BE2C (cell line): Measurements from ENCODE around the gene CUL9.

Source experiments
- DNase-seq: peaks from one replicate; pipeline ENCODE4 v3.0.0-alpha.2; 2020
- H3K27me3 ChIP-seq: fragments of 250-450 bp; sonication (Bioruptor Pico); 2 replicates; pipeline ENCODE4 v1.5.1; 2020; ENCODE audit warnings: mild to moderate bottlenecking
- H3K36me3 ChIP-seq: fragments of 250-450 bp; sonication (Bioruptor Pico); 2 replicates; pipeline ENCODE4 v1.5.1; 2020; ENCODE audit warnings: mild to moderate bottlenecking
- H3K4me1 ChIP-seq: fragments of 250-450 bp; sonication (Bioruptor Pico); 2 replicates; pipeline ENCODE4 v1.5.1; 2020
- H3K4me3 ChIP-seq: 2 replicates; pipeline ENCODE4 v1.5.1; 2011; ENCODE audit warnings: low read depth, low read length
- H3K9me3 ChIP-seq: fragments of 250-450 bp; sonication (Bioruptor Pico); 2 replicates; pipeline ENCODE4 v1.5.1; 2020
- CTCF ChIP-seq: IDR thresholded peaks from 2 replicates; pipeline ENCODE4 v1.5.1; 2012; ENCODE audit warnings: mild to moderate bottlenecking, low read depth, low read length

The CUL9 gene

GRCh38 chr6:43178150-43178549 lies 3.8 kb upstream of the CUL9 start:
- DNase-seq, result no peak
- Histone ChIP-seq H3K36me3 (peaks cover 43% of the 10 kb centered on the region), H3K9me3 (no peaks in the 10 kb centered on the region), H3K27me3 (no peaks in the 10 kb centered on the region), H3K4me3 (no peak overlapping the region), H3K4me1 (peaks cover 12% of the 10 kb centered on the region)
- no peak for TF ChIP-seq CTCF

GRCh38 chr6:43178951-43179830 lies 2.8 kb upstream of the CUL9 start:
- DNase-seq, result no peak
- Histone ChIP-seq H3K4me1 (peaks cover 4% of the 10 kb centered on the region; the same call in 1 of the 2 replicates), H3K4me3 (no peak overlapping the region), H3K36me3 (peaks cover 40% of the 10 kb centered on the region), H3K9me3 (no peaks in the 10 kb centered on the region), H3K27me3 (no peaks in the 10 kb centered on the region)
- TF ChIP-seq CTCF, result no peak

DNA sequence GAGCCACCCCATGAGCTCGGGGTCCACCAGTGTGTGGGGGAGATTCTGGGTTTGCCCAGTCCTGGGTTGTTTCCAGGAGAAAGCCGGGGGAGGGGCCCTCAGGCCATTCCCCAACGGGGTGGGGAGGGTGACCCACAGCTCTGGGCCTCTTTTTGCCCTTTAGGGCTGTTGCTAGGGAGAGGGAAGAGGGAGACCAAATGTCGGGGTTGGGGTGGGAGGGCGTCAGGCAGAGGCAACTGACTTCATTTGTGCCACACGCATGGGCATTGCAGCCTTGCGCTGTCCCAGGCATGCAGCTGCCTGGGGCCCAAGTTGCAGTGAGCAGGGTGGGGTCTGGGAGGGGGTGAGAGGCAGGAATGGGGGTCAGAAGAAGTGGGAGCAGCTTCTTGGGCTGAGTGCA lies 1.9 kb upstream of the CUL9 start:
- Histone ChIP-seq H3K4me3 (no peak overlapping the region), H3K9me3 (no peaks in the 10 kb centered on the region), H3K4me1 (no peaks in the 10 kb centered on the region; the same call in 1 of the 2 replicates), H3K36me3 (peaks cover 36% of the 10 kb centered on the region), H3K27me3 (no peaks in the 10 kb centered on the region)
- no peak for DNase-seq
- TF ChIP-seq CTCF, result no peak

- Histone ChIP-seq H3K4me3 (no peak overlapping the region), H3K4me1 (no peaks in the 10 kb centered on the region), H3K27me3 (no peaks in the 10 kb centered on the region), H3K36me3 (peaks cover 27% of the 10 kb centered on the region), H3K9me3 (no peaks in the 10 kb centered on the region)
- TF ChIP-seq CTCF, result no peak
- DNase-seq, result no peak
Measured at GRCh38 chr6:43180985-43181384, 1.0 kb upstream of the CUL9 start.

GRCh38 chr6:43181621-43181941 lies 415 bp upstream of the CUL9 start:
- Histone ChIP-seq H3K4me3 (peak overlapping the region; percentile 81), H3K9me3 (no peaks in the 10 kb centered on the region), H3K36me3 (peaks cover 21% of the 10 kb centered on the region), H3K27me3 (no peaks in the 10 kb centered on the region), H3K4me1 (no peaks in the 10 kb centered on the region)
- no peak for TF ChIP-seq CTCF
- DNase-seq, result no peak

- H3K4me1 ChIP-seq, result no peaks in the 10 kb centered on the region
- no peak for TF ChIP-seq CTCF
- no peak overlapping the region for H3K4me3 ChIP-seq
- H3K9me3 ChIP-seq, result no peaks in the 10 kb centered on the region
- no peak for DNase-seq
- peaks cover 12% of the 10 kb centered on the region for H3K36me3 ChIP-seq
- H3K27me3 ChIP-seq, result no peaks in the 10 kb centered on the region
Measured at GRCh38 chr6:43183441-43183840, 1.4 kb downstream of the CUL9 start.
